Glomerular visceral epithelial cell (primary cell): ENCODE measurements around the gene ALK.

Experiments used
- DNase-seq: peaks from one replicate; pipeline ENCODE4 v3.0.0-alpha.2; 2016; ENCODE audit errors: extremely low spot score

ALK gene

GRCh38 chr2:29489568-29489967 is 431.8 kb downstream of the ALK start:
- no peak for DNase-seq

- no peak for DNase-seq
Measured at GRCh38 chr2:29487967-29488555, 433.3 kb downstream of the ALK start.

GRCh38 chr2:29485631-29486030 is 435.8 kb downstream of the ALK start:
- no peak for DNase-seq

GRCh38 chr2:29485117-29485516 is 436.3 kb downstream of the ALK start:
- no peak for DNase-seq

GRCh38 chr2:29482867-29483266 is 438.5 kb downstream of the ALK start:
- DNase-seq, result no peak

- no peak for DNase-seq
Measured at GRCh38 chr2:29482348-29482747, 439.0 kb downstream of the ALK start.

- no peak for DNase-seq
Measured at GRCh38 chr2:29481313-29481712, 440.1 kb downstream of the ALK start.

- no peak for DNase-seq
Measured at GRCh38 chr2:29480426-29480825, 441.0 kb downstream of the ALK start.

GRCh38 chr2:29479401-29479800 is 442.0 kb downstream of the ALK start:
- DNase-seq, result no peak

GRCh38 chr2:29478641-29479040 is 442.7 kb downstream of the ALK start:
- no peak for DNase-seq

GRCh38 chr2:29477186-29477585 is 444.2 kb downstream of the ALK start:
- no peak for DNase-seq

- DNase-seq, result no peak
Measured at GRCh38 chr2:29475499-29475898, 445.9 kb downstream of the ALK start.

GRCh38 chr2:29469961-29470360 is 451.4 kb downstream of the ALK start:
- DNase-seq, result no peak

- DNase-seq, result no peak
Measured at GRCh38 chr2:29469516-29469915, 451.9 kb downstream of the ALK start.

- peak; percentile 40 for DNase-seq
Measured at GRCh38 chr2:29463181-29463900, 458.0 kb downstream of the ALK start.

- no peak for DNase-seq
Measured at GRCh38 chr2:29462293-29462692, 459.1 kb downstream of the ALK start.

GRCh38 chr2:29460190-29460589 is 461.2 kb downstream of the ALK start:
- no peak for DNase-seq

- DNase-seq, result no peak
Measured at GRCh38 chr2:29459445-29460179, 461.8 kb downstream of the ALK start.

- no peak for DNase-seq
Measured at GRCh38 chr2:29456429-29456828, 465.0 kb downstream of the ALK start.

GRCh38 chr2:29455200-29455860 is 466.1 kb downstream of the ALK start:
- no peak for DNase-seq

GRCh38 chr2:29452036-29452435 is 469.4 kb downstream of the ALK start:
- no peak for DNase-seq

- DNase-seq, result no peak
Measured at GRCh38 chr2:29450596-29451222, 470.7 kb downstream of the ALK start.
